ENCODE data around the gene DCP2.
A peak's percentile ranks its signal among the peaks of the same experiment; 100 is the strongest.

DCP2 gene

GRCh38 chr5:112976432-112977309 is at the start of gene DCP2:
Gene DCP2, plus strand, starts transcription at chr5:112976798. Its CDS starts 136 bp downstream, at chr5:112976934.
- Histone ChIP-seq H3K4me3 (ENCODE audit: low read depth, low read length) (peak within 1 kb of the TSS; percentile 93), H3K27ac (peak within 1 kb of the TSS; percentile 42), H3K27me3 (replicated peaks) (no peaks in the 10 kb centered on the region), H3K36me3 (replicated peaks) (no peaks in the 10 kb centered on the region)
- in situ Hi-C loops (cut with HindIII; ENCODE audit: low pct_ligation_motif_present, low sequenced_read_pairs), result no loop called here
- no peak for TF ChIP-seq CTCF (IDR thresholded peaks at IDR 0.05; ENCODE audit: low read depth, low read length, missing control alignments)
- peak; percentile 97 for DNase-seq

- H3K4me3 ChIP-seq (ENCODE audit: low read depth, low read length), result no peak overlapping the region
- H3K27me3 ChIP-seq (replicated peaks), result no peaks in the 10 kb centered on the region
- no peak for TF ChIP-seq CTCF (IDR thresholded peaks at IDR 0.05; ENCODE audit: low read depth, low read length, missing control alignments)
- no peak overlapping the region for H3K27ac ChIP-seq
- in situ Hi-C loops (cut with HindIII; ENCODE audit: low pct_ligation_motif_present, low sequenced_read_pairs), result no loop called here
- no peaks in the 10 kb centered on the region for H3K36me3 ChIP-seq (replicated peaks)
- no peak for DNase-seq
These were observed 47.1 kb upstream of the DCP2 start for GRCh38 chr5:112929336-112930081.

- no peak for DNase-seq
- no peak for TF ChIP-seq CTCF (IDR thresholded peaks at IDR 0.05; ENCODE audit: low read depth, low read length, missing control alignments)
- Histone ChIP-seq H3K27me3 (replicated peaks) (no peaks in the 10 kb centered on the region), H3K4me3 (ENCODE audit: low read depth, low read length) (no peak overlapping the region), H3K27ac (no peak overlapping the region), H3K36me3 (replicated peaks) (no peaks in the 10 kb centered on the region)
- in situ Hi-C loops (cut with HindIII; ENCODE audit: low pct_ligation_motif_present, low sequenced_read_pairs), result no loop called here
These were observed 46.6 kb upstream of the DCP2 start for GRCh38 chr5:112930082-112930344.

GRCh38 chr5:112931473-112931872 is 45.1 kb upstream of the DCP2 start:
- TF ChIP-seq CTCF (IDR thresholded peaks at IDR 0.05; ENCODE audit: low read depth, low read length, missing control alignments), result no peak

GRCh38 chr5:112933105-112933504 is 43.5 kb upstream of the DCP2 start:
- no peak for TF ChIP-seq CTCF (IDR thresholded peaks at IDR 0.05; ENCODE audit: low read depth, low read length, missing control alignments)
- no peaks in the 10 kb centered on the region for H3K36me3 ChIP-seq (replicated peaks)
- no peak for DNase-seq
- no peak overlapping the region for H3K4me3 ChIP-seq (ENCODE audit: low read depth, low read length)
- no peaks in the 10 kb centered on the region for H3K27me3 ChIP-seq (replicated peaks)
- in situ Hi-C loops (cut with HindIII; ENCODE audit: low pct_ligation_motif_present, low sequenced_read_pairs), result no loop called here
- no peak overlapping the region for H3K27ac ChIP-seq

More at GRCh38 chr5:112931473-112931872, 45.1 kb upstream of the DCP2 start:
- no peak for DNase-seq
- Histone ChIP-seq H3K27me3 (replicated peaks) (no peaks in the 10 kb centered on the region), H3K4me3 (ENCODE audit: low read depth, low read length) (no peak overlapping the region), H3K27ac (no peak overlapping the region), H3K36me3 (replicated peaks) (no peaks in the 10 kb centered on the region)
- in situ Hi-C loops (cut with HindIII; ENCODE audit: low pct_ligation_motif_present, low sequenced_read_pairs), result no loop called here
